K562 (cell line): ENCODE data around the gene IQCN. TPM values are rescaled to one million over a fixed set of nuclear protein-coding genes. Genes with fewer than 3 reads are reported as not detected.

Source experiments
- BRCA1 ChIP-seq, 2 experiments: fragments of 450-650 bp in 1 of 2; sonication (generic) in 1 of 2; formaldehyde crosslinking in 1 of 2; IDR thresholded peaks; 2 replicates each; pipeline versions ENCODE4 v1.5.0 to v1.6.1; 2017 to 2020; ENCODE audit warnings: mild to moderate bottlenecking in 1 of 2, missing genetic modification reagents in 1 of 2
- CEBPZ ChIP-seq: fragments of 150-350 bp; IDR thresholded peaks from 2 replicates; pipeline ENCODE4 v1.6.1; 2014; ENCODE audit warnings: low read depth, mild to moderate bottlenecking, low read length, borderline replicate concordance
- GTF2A2 ChIP-seq: IDR thresholded peaks from 2 replicates; pipeline ENCODE4 v1.6.1; 2016; ENCODE audit warnings: mild to moderate bottlenecking, missing genetic modification characterization, missing compliant biosample characterization
- HMBOX1 ChIP-seq: sonication (generic); IDR thresholded peaks from 2 replicates; pipeline ENCODE4 v1.6.1; 2016
- MBD2 ChIP-seq: sonication (generic); IDR thresholded peaks from 2 replicates; pipeline ENCODE4 v1.6.1; 2016; ENCODE audit warnings: low read depth, borderline replicate concordance
- MYC ChIP-seq, 2 experiments: fragments of 250-450 bp in 1 of 2; sonication (Bioruptor Pico) in 1 of 2; IDR thresholded peaks; 2 replicates each; pipeline versions ENCODE4 v1.5.1 to v1.6.1; 2012 to 2021; ENCODE audit warnings: low read depth in 2 of 2, borderline replicate concordance in 1 of 2, improper control_type of control experiment in 1 of 2, low read length in 1 of 2, mild to moderate bottlenecking in 1 of 2, moderate library complexity in 1 of 2
- NKRF ChIP-seq: fragments of 450-650 bp; IDR thresholded peaks from 2 replicates; pipeline ENCODE4 v1.6.1; 2016; ENCODE audit warnings: borderline replicate concordance
- RFX5 ChIP-seq: IDR thresholded peaks from 2 replicates; pipeline ENCODE4 v1.6.1; 2011; ENCODE audit warnings: low read depth, mild to moderate bottlenecking, improper control_type of control experiment, low read length
- SNIP1 ChIP-seq: fragments of 450-650 bp; IDR thresholded peaks from 2 replicates; pipeline ENCODE4 v1.7.1; 2017; ENCODE audit warnings: low read depth, mild to moderate bottlenecking
- ZNF133 ChIP-seq: fragments of 250-450 bp; sonication (Bioruptor Pico); IDR thresholded peaks from 2 replicates; pipeline ENCODE4 v1.4.0; 2020; ENCODE audit warnings: mild to moderate bottlenecking
- ZNF280B ChIP-seq: fragments of 250-450 bp; sonication (Bioruptor Pico); IDR thresholded peaks from 2 replicates; pipeline ENCODE4 v1.5.1; 2021; ENCODE audit warnings: mild to moderate bottlenecking
- ZSCAN32 ChIP-seq: fragments of 450-650 bp; formaldehyde crosslinking; IDR thresholded peaks from 2 replicates; pipeline ENCODE4 v1.4.0; 2020; ENCODE audit warnings: mild to moderate bottlenecking, moderate library complexity
- polyA plus RNA-seq, 8 experiments: library from polyadenylated mRNA; depleted of rRNA in 4 of 8; stranded (reverse) in 5 of 8; unstranded in 3 of 8; fragments of >200 nt; fragmentation: Nextera tagmentation in 2 of 8; fragmentation: Illumina TruSeq in 1 of 8; extraction: Ambion mirVana in 2 of 8; extraction: Trizol in 1 of 8; gene quantifications; 2 replicates each; pipeline versions ENCODE4 v1.2.1 to v1.2.3, GENCODE V29; 2011 to 2014; ENCODE audit warnings: inconsistent platforms in 1 of 8, missing spikeins in 1 of 8
- total RNA-seq, 7 experiments: library from RNA; depleted of rRNA in 6 of 7; stranded (reverse); fragments of >200 nt in 6 of 7; fragmentation: Illumina TruSeq in 2 of 7; extraction: Trizol in 2 of 7; gene quantifications; 2 replicates each; pipeline versions ENCODE4 v1.2.1 to v1.2.3, GENCODE V29; 2011 to 2021; ENCODE audit warnings: low replicate concordance in 1 of 7

IQCN gene
- total and polyA plus RNA-seq, 9 of the 15 experiments (the other 6 are each of a cell fraction or from before 2014, with no cell fraction given): 0.01 to 0.07 (median 0.04) TPM; not detected in 3

GRCh38 chr19:18208098-18208951 is 65.9 kb downstream of the IQCN start (continued):
- TF ChIP-seq HMBOX1 (no peak), BRCA1 (IDR thresholded peaks at IDR 0.05) (no peak), BRCA1 (CRISPR knock-in tag; IDR thresholded peaks at IDR 0.05) (no peak), MBD2 (no peak), ZSCAN32 (CRISPR knock-in tag) (no peak), CEBPZ (no peak), GTF2A2 (tag) (no peak), SNIP1 (0 out of 2 replicates have a peak, but pooled peaks have one; percentile 11), ZNF280B (no peak), NKRF (no peak), RFX5 (no peak), ZNF133 (CRISPR knock-in tag) (no peak), MYC (IDR thresholded peaks at IDR 0.05; ENCODE audit: low read depth, low read length) (0 out of 2 replicates have a peak, but pooled peaks have one; percentile 32), MYC (CRISPR knock-in tag; IDR thresholded peaks at IDR 0.05; ENCODE audit: borderline replicate concordance, low read depth) (no peak)
